ENCODE results near the gene CAMK4.

CAMK4 gene

GRCh38 chr5:111486926-111487325 is 262.7 kb downstream of the CAMK4 start:
- TF ChIP-seq CTCF (conservative IDR thresholded peaks at IDR 0.05; ENCODE audit: low read depth) = no peak
- ChIA-PET POLR2A (ENCODE audit: low non-redundant PET) (no interaction called here), CTCF (no interaction called here)
- DNase-seq (ENCODE audit: low spot score) = no peak
- H3K27ac ChIP-seq = no peak overlapping the region

GRCh38 chr5:111488353-111488752 is 264.2 kb downstream of the CAMK4 start:
- POLR2A ChIA-PET (ENCODE audit: low non-redundant PET) = no interaction called here
- H3K27ac ChIP-seq = no peak overlapping the region
- CTCF ChIA-PET = no interaction called here
- DNase-seq (ENCODE audit: low spot score) = no peak
- TF ChIP-seq CTCF (conservative IDR thresholded peaks at IDR 0.05; ENCODE audit: low read depth) = no peak

DNA sequence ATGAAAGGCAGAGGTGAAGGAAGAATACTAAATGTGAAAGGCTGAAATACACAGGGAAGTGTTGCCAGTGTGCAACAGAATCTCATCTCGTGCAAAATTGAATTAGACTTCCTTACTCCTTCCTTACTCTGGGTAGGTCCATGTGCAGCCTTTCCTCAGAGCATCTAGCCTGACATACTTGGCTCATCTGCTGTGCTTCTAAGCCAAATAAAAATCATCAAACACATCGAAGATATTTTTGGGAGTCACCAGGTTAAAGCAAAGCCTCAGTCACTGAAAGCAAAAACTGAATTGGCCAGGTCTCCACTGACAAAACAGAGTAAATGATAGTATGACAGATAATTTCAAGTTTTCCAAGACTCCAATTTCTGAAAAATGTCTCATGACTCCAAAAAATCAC is 268.8 kb downstream of the CAMK4 start:
- no peak for DNase-seq (ENCODE audit: low spot score)
- no peak for TF ChIP-seq CTCF (conservative IDR thresholded peaks at IDR 0.05; ENCODE audit: low read depth)
- ChIA-PET POLR2A (ENCODE audit: low non-redundant PET) (no interaction called here), CTCF (no interaction called here)
- no peak overlapping the region for H3K27ac ChIP-seq

DNA sequence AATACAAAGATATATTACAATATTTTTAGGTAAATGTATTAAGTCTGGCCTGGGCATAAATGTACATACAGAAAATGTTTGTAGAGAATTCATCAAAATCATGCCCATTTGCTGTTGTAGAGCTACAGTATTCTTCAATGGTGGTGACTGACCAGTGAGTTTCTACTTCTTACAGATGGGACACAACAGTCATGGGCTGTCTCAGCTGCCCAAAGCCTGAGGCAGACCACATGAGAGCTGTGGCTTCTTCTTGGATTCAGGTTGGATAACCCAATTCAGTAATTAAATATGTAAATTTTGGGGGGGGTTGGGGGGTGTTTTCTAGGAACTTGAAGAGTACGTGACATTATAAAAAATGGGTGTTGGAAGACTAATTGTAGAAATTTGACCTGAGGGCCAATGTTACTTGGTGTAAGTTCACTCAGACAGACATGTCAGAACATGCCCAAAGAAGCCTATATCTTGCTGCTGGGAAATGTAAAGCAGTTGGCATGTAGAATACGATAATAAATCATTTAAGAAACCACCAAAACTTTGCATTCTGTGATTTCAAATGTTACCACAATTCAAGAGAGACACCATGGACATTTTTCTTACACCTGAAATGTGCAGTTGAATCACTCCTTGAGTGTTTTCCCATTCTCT is 270.3 kb downstream of the CAMK4 start:
- CTCF ChIA-PET = interaction anchor here (0.6 to 1.2 kb wide), 5 partner anchors 15 to 606 kb away, joined by 3 to 4 read pairs (median 4); no protein-coding TSS in a partner anchor
- peak; percentile 84 for DNase-seq (ENCODE audit: low spot score)
- no peak overlapping the region for H3K27ac ChIP-seq
- POLR2A ChIA-PET (ENCODE audit: low non-redundant PET) = no interaction called here
- no peak for TF ChIP-seq CTCF (conservative IDR thresholded peaks at IDR 0.05; ENCODE audit: low read depth)

- peak; percentile 8 for DNase-seq (ENCODE audit: low spot score)
- H3K27ac ChIP-seq = no peak overlapping the region
- ChIA-PET CTCF (interaction anchor here (0.6 to 1.2 kb wide), 2 partner anchors 34 to 77 kb away, joined by 3 to 4 read pairs; no protein-coding TSS in a partner anchor), POLR2A (ENCODE audit: low non-redundant PET) (no interaction called here)
- no peak for TF ChIP-seq CTCF (conservative IDR thresholded peaks at IDR 0.05; ENCODE audit: low read depth)
Measured at GRCh38 chr5:111495159-111495558, 271.0 kb downstream of the CAMK4 start.

DNA sequence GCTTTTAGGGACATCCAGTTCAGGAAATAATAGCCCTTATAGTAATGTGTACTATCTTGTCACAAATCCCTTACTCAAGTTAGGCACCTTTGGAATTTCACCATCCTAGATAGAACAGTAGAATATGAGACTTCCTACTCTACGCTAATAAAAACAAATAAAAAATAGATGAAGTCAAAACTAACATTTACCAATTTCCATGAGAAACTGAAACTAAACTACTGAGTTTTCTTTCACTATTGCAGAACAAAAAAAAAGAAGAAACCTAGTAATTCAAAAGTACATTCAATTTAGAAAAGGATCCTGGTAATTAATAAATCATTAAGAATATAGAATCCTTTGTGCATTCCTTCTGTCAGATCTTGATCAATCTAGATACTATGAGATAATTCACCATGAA is 274.2 kb downstream of the CAMK4 start:
- ChIA-PET POLR2A (ENCODE audit: low non-redundant PET) (no interaction called here), CTCF (interaction anchor here (0.7 to 0.9 kb wide), 2 partner anchors 9 to 11 kb away, joined by 3 read pairs; no protein-coding TSS in a partner anchor)
- no peak overlapping the region for H3K27ac ChIP-seq
- no peak for DNase-seq (ENCODE audit: low spot score)
- no peak for TF ChIP-seq CTCF (conservative IDR thresholded peaks at IDR 0.05; ENCODE audit: low read depth)
